SK-N-SH (cell line): ENCODE results near the gene PAIP1.

Source experiments
- CTCF ChIP-seq: fragments of 200-600 bp; sonication (generic); IDR thresholded peaks from 2 replicates; pipeline ENCODE4 v1.6.1; 2017; ENCODE audit warnings: antibody characterized with exemption, mild to moderate bottlenecking, moderate library complexity
- NFIC ChIP-seq: IDR thresholded peaks from 2 replicates; pipeline ENCODE4 v1.4.0; 2012; ENCODE audit warnings: borderline replicate concordance
- TAF1 ChIP-seq: IDR thresholded peaks from 2 replicates; pipeline ENCODE4 v1.6.1; 2012; ENCODE audit warnings: low read depth, mild to moderate bottlenecking, low read length, moderate library complexity, borderline replicate concordance

GRCh38 chr5:43604699-43605098, 47.8 kb upstream of the PAIP1 start:
- no peak for TF ChIP-seq NFIC
- no peak for TF ChIP-seq CTCF
- no peak for TF ChIP-seq TAF1
